Measurements from ENCODE around the gene RLIM.

DNA sequence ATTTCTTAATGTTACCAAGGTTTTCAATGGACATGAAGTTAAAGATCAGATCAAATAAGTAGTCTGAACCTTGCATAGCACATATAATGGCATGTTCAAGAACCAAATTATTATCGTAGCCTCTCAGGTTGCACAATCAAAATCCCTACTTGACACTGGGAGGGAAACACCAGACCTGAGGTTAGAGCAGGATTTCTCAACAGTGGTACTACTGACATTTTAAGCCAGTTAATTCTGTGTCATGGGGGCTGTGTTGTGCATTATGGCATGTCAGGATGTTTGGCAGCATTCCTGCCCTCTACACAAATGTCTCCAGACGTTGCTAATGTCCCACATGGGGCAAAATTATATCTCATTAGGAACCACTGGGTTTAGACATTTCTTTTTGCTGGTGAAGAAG lies 20.8 kb downstream of the RLIM start:
- TF ChIP-seq, protein P1, sequence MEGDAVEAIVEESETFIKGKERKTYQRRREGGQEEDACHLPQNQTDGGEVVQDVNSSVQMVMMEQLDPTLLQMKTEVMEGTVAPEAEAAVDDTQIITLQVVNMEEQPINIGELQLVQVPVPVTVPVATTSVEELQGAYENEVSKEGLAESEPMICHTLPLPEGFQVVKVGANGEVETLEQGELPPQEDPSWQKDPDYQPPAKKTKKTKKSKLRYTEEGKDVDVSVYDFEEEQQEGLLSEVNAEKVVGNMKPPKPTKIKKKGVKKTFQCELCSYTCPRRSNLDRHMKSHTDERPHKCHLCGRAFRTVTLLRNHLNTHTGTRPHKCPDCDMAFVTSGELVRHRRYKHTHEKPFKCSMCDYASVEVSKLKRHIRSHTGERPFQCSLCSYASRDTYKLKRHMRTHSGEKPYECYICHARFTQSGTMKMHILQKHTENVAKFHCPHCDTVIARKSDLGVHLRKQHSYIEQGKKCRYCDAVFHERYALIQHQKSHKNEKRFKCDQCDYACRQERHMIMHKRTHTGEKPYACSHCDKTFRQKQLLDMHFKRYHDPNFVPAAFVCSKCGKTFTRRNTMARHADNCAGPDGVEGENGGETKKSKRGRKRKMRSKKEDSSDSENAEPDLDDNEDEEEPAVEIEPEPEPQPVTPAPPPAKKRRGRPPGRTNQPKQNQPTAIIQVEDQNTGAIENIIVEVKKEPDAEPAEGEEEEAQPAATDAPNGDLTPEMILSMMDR (IDR thresholded peaks at IDR 0.05; ENCODE audit: poor library complexity, severe bottlenecking), result no peak
- TF ChIP-seq, protein P2, sequence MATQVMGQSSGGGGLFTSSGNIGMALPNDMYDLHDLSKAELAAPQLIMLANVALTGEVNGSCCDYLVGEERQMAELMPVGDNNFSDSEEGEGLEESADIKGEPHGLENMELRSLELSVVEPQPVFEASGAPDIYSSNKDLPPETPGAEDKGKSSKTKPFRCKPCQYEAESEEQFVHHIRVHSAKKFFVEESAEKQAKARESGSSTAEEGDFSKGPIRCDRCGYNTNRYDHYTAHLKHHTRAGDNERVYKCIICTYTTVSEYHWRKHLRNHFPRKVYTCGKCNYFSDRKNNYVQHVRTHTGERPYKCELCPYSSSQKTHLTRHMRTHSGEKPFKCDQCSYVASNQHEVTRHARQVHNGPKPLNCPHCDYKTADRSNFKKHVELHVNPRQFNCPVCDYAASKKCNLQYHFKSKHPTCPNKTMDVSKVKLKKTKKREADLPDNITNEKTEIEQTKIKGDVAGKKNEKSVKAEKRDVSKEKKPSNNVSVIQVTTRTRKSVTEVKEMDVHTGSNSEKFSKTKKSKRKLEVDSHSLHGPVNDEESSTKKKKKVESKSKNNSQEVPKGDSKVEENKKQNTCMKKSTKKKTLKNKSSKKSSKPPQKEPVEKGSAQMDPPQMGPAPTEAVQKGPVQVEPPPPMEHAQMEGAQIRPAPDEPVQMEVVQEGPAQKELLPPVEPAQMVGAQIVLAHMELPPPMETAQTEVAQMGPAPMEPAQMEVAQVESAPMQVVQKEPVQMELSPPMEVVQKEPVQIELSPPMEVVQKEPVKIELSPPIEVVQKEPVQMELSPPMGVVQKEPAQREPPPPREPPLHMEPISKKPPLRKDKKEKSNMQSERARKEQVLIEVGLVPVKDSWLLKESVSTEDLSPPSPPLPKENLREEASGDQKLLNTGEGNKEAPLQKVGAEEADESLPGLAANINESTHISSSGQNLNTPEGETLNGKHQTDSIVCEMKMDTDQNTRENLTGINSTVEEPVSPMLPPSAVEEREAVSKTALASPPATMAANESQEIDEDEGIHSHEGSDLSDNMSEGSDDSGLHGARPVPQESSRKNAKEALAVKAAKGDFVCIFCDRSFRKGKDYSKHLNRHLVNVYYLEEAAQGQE (IDR thresholded peaks at IDR 0.05; ENCODE audit: borderline replicate concordance), result no peak
- TF ChIP-seq TAF1 (IDR thresholded peaks at IDR 0.05; ENCODE audit: low read depth) (no peak), EP300 (conservative IDR thresholded peaks at IDR 0.05; ENCODE audit: poor library complexity, severe bottlenecking) (no peak), RAD21 (conservative IDR thresholded peaks at IDR 0.05) (no peak)
